Nephron (organoid): ENCODE data around the gene SLC6A16.
A peak's percentile ranks its signal among the peaks of the same experiment; 100 is the strongest.

Experiments used
- H3K27ac Mint-ChIP-seq, 3 experiments: 2 replicates each; pipeline ENCODE4 v1.8.0; 2020; ENCODE audit warnings: mixed read lengths in 3 of 3, mild to moderate bottlenecking in 2 of 3, moderate library complexity in 1 of 3
- H3K27me3 Mint-ChIP-seq: 2 replicates; pipeline ENCODE4 v1.8.0; 2021; ENCODE audit warnings: low read depth, mild to moderate bottlenecking, moderate library complexity, mixed read lengths
- H3K36me3 Mint-ChIP-seq: 2 replicates; pipeline ENCODE4 v1.8.0; 2020; ENCODE audit warnings: low read depth, mixed read lengths
- H3K4me1 Mint-ChIP-seq: 2 replicates; pipeline ENCODE4 v1.8.0; 2020; ENCODE audit warnings: mixed read lengths
- H3K4me3 Mint-ChIP-seq, 3 experiments: 2 replicates each; pipeline ENCODE4 v1.8.0; 2020; ENCODE audit warnings: mild to moderate bottlenecking in 3 of 3, mixed read lengths in 3 of 3, moderate library complexity in 2 of 3
- H3K9me3 Mint-ChIP-seq: 2 replicates; pipeline ENCODE4 v1.8.0; 2020; ENCODE audit warnings: mixed read lengths
- CTCF ChIP-seq, 3 experiments: fragments of 200-600 bp; sonication (generic); IDR thresholded peaks; one replicate each; pipeline ENCODE4 v1.5.0; 2021; ENCODE audit warnings: antibody characterized with exemption in 3 of 3; ENCODE audit not compliant: unreplicated experiment in 3 of 3

The SLC6A16 gene

GRCh38 chr19:49338023-49338677 is 13.2 kb upstream of the SLC6A16 start:
- H3K27me3 Mint-ChIP-seq: peaks cover 12% of the 10 kb centered on the region
- H3K36me3 Mint-ChIP-seq: peaks cover 29% of the 10 kb centered on the region
- H3K27ac Mint-ChIP-seq: no peak overlapping the region

DNA sequence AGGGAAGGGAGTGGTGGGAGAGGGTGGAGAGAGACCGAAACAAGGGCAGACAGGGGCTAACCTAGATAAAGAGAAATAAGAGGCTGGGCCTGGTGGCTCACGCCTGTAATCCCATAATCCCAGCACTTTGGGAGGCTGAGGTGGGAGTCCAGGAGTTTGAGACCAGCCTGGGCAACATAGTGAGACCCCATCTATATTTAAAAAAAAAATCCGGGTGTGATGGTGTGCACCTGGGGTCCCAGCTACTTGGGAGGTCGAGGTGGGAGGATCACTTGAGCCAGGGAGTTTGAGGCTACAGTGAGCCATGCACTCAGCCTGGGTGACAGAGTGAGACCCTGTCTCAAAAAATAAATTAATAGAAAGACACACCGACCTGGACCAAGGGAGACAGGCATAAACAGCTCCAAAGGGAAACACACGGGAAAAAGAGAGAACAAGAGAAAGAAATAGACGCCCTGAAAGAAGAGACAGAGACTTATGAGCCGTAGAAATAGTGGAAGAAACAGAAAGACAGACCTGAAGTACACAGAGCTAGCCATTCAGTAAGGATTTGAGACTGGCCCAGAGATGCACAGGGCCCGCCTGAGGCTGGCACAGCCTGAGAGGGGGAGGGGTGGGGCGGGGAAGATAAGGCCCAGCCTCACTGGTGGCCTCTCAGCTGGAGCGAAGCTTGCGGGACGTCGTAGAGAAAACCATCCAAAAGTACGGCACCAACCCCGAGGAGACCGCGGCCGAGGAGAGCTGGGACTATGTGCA is 12.5 kb upstream of the SLC6A16 start:
- no peak for TF ChIP-seq CTCF (IDR thresholded peaks at IDR 0.05; ENCODE audit: unreplicated experiment in 3 of 3)
- Mint-ChIP-seq H3K4me1 (peaks cover 15% of the 10 kb centered on the region), H3K36me3 (peaks cover 22% of the 10 kb centered on the region), H3K9me3 (no peaks in the 10 kb centered on the region), H3K4me3 (peak overlapping the region in 1 of 3 experiments; percentile 37), H3K27ac (no peak overlapping the region), H3K27me3 (peaks cover 12% of the 10 kb centered on the region)

More at GRCh38 chr19:49338023-49338677, 13.2 kb upstream of the SLC6A16 start:
- H3K4me3 Mint-ChIP-seq: peak overlapping the region; percentile 78 to 81 (median 79)
- H3K4me1 Mint-ChIP-seq: peaks cover 20% of the 10 kb centered on the region
- TF ChIP-seq CTCF (IDR thresholded peaks at IDR 0.05; ENCODE audit: unreplicated experiment in 3 of 3): no peak
- no peaks in the 10 kb centered on the region for H3K9me3 Mint-ChIP-seq

DNA sequence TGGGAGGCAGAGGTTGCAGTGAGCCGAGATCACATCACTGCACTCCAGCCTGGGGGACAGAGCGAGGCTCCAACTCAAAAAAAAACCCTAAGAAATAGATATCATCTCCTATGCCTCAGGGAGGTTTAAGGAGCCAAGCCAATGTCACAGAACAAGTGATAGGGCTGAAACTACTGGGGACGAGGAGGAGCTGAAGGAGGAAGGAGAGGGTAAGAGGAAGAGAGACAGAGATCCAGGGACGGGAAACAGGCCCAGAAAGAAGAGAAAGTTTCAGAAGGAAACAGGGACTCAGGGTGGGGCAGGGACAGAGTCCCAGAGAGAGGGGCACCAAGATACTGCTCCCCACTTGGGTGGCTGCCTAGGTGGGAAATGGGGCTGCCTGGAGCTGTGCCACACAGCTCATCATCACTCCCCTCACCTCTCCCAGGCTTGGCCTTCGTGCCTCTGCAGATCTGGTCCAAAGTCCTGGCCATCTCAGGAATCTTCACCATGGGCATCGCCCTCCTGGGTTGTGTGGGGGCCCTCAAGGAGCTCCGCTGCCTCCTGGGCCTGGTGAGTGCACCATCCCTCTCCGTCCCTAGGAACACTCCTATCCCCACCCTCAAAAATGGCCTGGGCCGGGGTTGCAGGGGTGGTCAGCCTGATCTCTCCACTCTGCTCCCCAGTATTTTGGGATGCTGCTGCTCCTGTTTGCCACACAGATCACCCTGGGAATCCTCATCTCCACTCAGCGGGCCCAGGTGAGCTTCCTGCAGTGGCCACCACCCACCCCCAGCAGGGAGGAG is 11.7 kb upstream of the SLC6A16 start:
- Mint-ChIP-seq H3K4me3 (peak overlapping the region in 1 of 3 experiments; percentile 31), H3K36me3 (peaks cover 19% of the 10 kb centered on the region), H3K27ac (no peak overlapping the region), H3K9me3 (no peaks in the 10 kb centered on the region), H3K4me1 (peaks cover 15% of the 10 kb centered on the region), H3K27me3 (peaks cover 12% of the 10 kb centered on the region)
- TF ChIP-seq CTCF (IDR thresholded peaks at IDR 0.05; ENCODE audit: unreplicated experiment in 3 of 3): no peak

DNA sequence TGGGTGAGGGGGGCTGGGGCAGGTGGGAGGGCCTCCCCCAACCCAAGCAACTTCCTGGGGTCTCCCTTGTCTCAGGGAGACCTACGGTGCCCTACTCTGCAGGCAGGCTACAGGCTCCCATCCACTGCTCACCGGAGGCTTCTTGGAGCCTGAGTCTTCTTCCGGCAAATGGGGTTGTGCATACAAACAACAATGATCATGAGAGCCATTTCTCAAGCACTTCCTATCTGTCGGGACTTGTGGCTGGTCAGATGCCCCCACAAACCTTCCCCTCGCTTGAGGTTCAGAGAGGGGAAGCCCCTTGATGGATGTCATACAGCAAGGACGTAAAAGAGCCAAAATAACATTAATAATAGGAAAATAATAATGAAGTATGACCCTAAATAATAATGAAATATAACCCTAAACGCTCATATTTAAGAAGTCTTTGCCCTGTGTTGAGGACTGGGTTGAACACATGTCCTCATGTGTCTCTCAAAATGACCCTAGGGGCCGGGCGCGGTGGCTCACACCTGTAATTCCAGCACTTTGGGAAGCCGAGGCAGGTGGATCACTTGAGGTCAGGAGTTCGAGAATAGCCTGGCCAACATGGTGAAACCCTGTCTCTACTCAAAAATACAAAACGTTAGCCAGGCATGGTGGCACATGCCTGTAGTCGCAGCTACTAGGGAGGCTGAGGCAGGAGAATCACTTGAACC is 10.9 kb upstream of the SLC6A16 start:
- H3K27me3 Mint-ChIP-seq: peaks cover 12% of the 10 kb centered on the region
- H3K36me3 Mint-ChIP-seq: peaks cover 14% of the 10 kb centered on the region
- no peak overlapping the region for H3K4me3 Mint-ChIP-seq
- H3K27ac Mint-ChIP-seq: no peak overlapping the region
- H3K4me1 Mint-ChIP-seq: peaks cover 15% of the 10 kb centered on the region
- no peak for TF ChIP-seq CTCF (IDR thresholded peaks at IDR 0.05; ENCODE audit: unreplicated experiment in 3 of 3)
- no peaks in the 10 kb centered on the region for H3K9me3 Mint-ChIP-seq

DNA sequence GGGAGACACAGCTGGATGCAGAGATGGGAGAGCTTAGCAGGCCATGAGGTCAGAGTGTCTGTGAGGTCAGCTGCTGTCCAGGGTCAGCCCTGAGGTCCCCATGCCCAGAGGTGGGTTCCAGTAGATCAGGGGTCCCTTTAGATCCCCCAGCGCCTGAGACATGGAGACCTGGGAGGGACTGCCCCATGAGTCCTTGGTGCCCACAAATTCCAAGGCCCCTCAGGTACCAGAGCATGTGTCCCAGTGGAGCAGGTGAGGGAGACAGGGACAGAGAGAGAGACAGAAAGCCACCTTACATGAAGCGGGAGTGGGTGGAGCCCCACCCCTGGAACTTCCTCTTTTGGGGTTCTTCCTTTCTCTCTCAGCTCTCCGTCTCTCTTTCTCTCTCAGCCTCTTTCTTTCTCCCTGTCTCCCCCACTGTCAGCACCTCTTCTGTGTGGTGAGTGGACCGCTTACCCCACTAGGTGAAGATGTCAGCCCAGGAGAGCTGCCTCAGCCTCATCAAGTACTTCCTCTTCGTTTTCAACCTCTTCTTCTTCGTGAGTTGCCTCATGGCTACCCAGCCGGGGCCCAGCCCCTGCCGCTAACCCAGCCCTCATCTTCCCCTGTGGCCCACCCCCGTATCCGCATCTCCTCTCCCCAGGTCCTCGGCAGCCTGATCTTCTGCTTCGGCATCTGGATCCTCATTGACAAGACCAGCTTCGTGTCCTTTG is 10.2 kb upstream of the SLC6A16 start, which contains the start of gene CD37:
Gene CD37 (plus strand): TSS at position 336 of the 713 bp plus-strand sequence. CDS start 135 bp downstream, at position 471.
- TF ChIP-seq CTCF (IDR thresholded peaks at IDR 0.05; ENCODE audit: unreplicated experiment in 3 of 3): no peak
- H3K27me3 Mint-ChIP-seq: peaks cover 10% of the 10 kb centered on the region
- no peaks in the 10 kb centered on the region for H3K9me3 Mint-ChIP-seq
- H3K27ac Mint-ChIP-seq: no peak within 1 kb of the TSS
- H3K4me1 Mint-ChIP-seq: peaks cover 10% of the 10 kb centered on the region
- peaks cover 10% of the 10 kb centered on the region for H3K36me3 Mint-ChIP-seq
- peak within 1 kb of the TSS in 1 of 3 experiments; percentile 35 for H3K4me3 Mint-ChIP-seq
